AG04449 (cell line): ENCODE results near the gene SEC14L6.
"Not testable (repeated sequence)": the region's sequence is repeated elsewhere in the genome, so short reads cannot be mapped to it uniquely, and the experiment has no call there.

Experiments used
- CTCF ChIA-PET: fragments of 350-600 bp; formaldehyde crosslinking; extraction: SDS; loops from one replicate; lab custom pipeline; 2021; ENCODE audit warnings: antibody characterized with exemption; lab: Yijun Ruan, JAX
- POLR2A ChIA-PET: fragments of 400-600, 350-600 bp; formaldehyde crosslinking; extraction: SDS; loops from one replicate; lab custom pipeline; 2020; ENCODE audit warnings: antibody characterized with exemption, inconsistent platforms; lab: Yijun Ruan, JAX
- DNase-seq: peaks from one replicate; pipeline ENCODE4 v3.0.0-alpha.2; 2010; ENCODE audit warnings: low read depth, low spot score
- H3K4me3 ChIP-seq: 2 replicates; pipeline ENCODE4 v1.5.1; 2011; ENCODE audit warnings: low read depth, mild to moderate bottlenecking, control low read depth, low read length
- CTCF ChIP-seq: IDR thresholded peaks from one replicate; pipeline ENCODE4 v1.5.1; 2011; ENCODE audit warnings: mild to moderate bottlenecking, moderate library complexity, low read length, control low read depth, inconsistent platforms; ENCODE audit not compliant: insufficient read depth; ENCODE audit errors: missing control alignments

SEC14L6 gene

DNA sequence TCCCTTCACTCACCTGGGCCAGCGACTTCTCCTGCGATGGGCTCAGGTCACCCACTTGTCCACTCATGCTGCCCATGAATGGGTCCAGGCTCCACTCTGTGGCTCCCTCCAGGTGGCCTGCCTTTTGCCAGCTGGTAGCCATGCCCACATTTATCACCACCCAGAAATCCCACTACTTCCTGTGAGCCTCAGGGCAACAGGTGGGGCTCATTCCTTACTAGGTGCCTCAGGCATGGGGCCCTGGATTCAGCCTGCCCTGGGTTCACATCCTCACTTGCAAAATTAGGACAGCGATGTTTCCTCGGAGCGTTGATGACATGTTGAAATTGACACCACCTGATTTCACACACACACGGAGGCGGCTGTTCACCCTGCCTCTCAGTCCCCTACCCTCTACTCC is at the start of gene SEC14L6:
TSS of gene SEC14L6 (minus strand) at position 126 of the 400 bp plus-strand sequence. CDS start at position 67, 59 bp downstream.
- no peak for DNase-seq
- ChIA-PET CTCF (no interaction called here), POLR2A (no interaction called here)
- no peak within 1 kb of the TSS for H3K4me3 ChIP-seq
- TF ChIP-seq CTCF: no peak

- no peak for DNase-seq
- ChIA-PET CTCF (interaction anchor here (1.0 to 1.6 kb wide), 2 partner anchors 10 to 12 kb away, joined by 5 to 8 read pairs; no protein-coding TSS in a partner anchor), POLR2A (no interaction called here)
- H3K4me3 ChIP-seq: no peak overlapping the region
- no peak for TF ChIP-seq CTCF
Observed at GRCh38 chr22:30596199-30596598, 49.7 kb upstream of the SEC14L6 start.

DNA sequence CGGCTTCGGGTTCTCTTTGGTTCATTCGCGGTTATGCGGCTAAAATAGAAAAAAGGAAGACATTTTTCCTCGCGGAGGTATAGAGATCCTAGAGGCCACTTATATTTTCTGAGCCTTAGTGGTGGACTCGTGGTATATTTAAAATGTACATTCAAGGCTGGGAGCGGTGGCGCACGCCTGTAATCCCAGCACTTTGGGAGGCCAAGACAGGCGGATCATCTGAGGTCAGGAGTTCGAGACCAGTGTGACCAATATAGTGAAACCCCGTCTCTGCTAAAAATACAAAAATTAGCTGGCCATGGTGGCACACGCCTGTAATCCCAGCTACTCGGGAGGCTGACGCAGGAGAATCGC is 45.8 kb upstream of the SEC14L6 start:
- CTCF ChIA-PET: interaction anchor here (0.7 to 2.4 kb wide), 9 partner anchors 9 to 328 kb away, joined by 3 to 7 read pairs (median 5); no protein-coding TSS in a partner anchor
- DNase-seq, POLR2A ChIA-PET: not testable (repeated sequence)
- H3K4me3 ChIP-seq: peak overlapping the region; percentile 40

DNA sequence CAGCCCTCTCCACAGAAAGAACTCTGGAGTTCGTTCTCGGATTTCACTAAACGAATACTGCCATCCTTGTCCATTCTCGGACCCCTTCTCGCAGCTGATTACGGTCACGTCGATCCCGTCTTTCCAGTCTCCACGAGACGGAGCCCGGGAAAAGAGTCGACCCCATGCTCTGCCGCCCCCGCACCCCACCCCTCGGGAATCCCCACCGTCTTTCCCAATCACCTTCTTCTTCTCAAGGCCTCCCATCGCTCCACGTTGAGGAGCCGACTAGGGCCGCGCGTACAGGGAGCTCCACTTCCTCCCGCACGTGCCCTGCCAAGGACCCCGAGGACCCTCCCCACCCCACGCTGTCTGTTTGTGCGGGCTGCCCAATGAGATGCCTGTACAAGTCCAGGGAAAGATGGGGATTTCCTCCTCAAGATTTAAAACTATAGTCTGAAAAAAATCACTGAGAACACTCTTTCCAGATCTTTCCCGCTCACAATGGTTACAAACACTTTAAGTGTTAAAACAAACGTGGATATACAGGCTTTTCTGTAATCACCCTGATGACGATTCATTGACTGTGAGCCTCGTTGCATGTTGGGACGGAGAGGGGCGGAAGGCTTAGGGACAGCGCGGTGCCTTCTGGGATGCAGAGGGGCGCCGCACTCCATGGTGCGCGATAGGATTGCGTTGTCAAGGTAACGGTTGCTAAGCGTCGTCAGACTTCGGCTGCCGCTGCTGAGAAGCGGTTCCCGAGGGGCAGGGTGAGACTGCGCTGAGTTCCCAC is 45.2 kb upstream of the SEC14L6 start, which contains the start of gene PES1:
TSS of gene PES1 (minus strand) at position 323 of the 772 bp plus-strand sequence. CDS start at position 246, 77 bp downstream.
- peak within 1 kb of the TSS; percentile 80 for H3K4me3 ChIP-seq
- CTCF ChIA-PET: interaction anchor here (0.7 to 3.5 kb wide), 14 partner anchors 9 to 163 kb away, joined by 3 to 21 read pairs (median 5); no protein-coding TSS in a partner anchor
- POLR2A ChIA-PET: interaction anchor here (0.7 to 1.0 kb wide), 4 partner anchors 11 to 194 kb away, joined by 3 to 4 read pairs (median 3); partner anchors contain the start of gene SLC35E4
- DNase-seq: peak; percentile 95
- no peak for TF ChIP-seq CTCF

GRCh38 chr22:30591191-30591587 is 44.6 kb upstream of the SEC14L6 start:
- DNase-seq: no peak
- TF ChIP-seq CTCF: no peak
- peak overlapping the region; percentile 80 for H3K4me3 ChIP-seq
- ChIA-PET POLR2A (interaction anchor here (0.7 to 1.0 kb wide), 4 partner anchors 10 to 194 kb away, joined by 3 to 4 read pairs (median 3); partner anchors contain the start of gene SLC35E4), CTCF (interaction anchor here (0.9 to 3.5 kb wide), 8 partner anchors 9 to 164 kb away, joined by 3 to 21 read pairs (median 4); no protein-coding TSS in a partner anchor)

DNA sequence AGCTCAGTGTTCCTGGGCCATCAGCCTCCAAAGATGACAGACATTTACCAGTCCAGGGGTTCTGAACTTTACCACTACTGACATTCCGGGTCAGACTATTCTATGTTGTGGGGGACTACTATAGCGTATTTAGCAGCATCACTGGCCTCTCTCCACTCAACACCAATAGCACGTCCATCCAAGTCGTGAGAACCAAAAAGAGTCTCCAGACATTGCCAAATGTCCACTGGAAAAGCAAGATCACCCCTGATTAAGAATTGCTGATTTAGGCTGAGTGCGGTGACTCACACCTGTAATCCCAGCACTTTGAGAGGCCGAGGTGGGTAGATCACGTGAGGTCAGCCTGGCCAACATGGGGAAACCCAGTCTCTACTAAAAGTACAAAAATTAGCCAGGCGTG is 39.9 kb upstream of the SEC14L6 start:
- ChIA-PET POLR2A (interaction anchor here (1.5 kb wide), 1 partner anchor 10 kb away, joined by 3 read pairs; no protein-coding TSS in a partner anchor), CTCF (interaction anchor here (1.9 kb wide), 1 partner anchor 169 kb away, joined by 6 read pairs; no protein-coding TSS in a partner anchor)
- H3K4me3 ChIP-seq: no peak overlapping the region
- DNase-seq: no peak
- no peak for TF ChIP-seq CTCF
